Testis (tissue), 2 donors: ENCODE data around the gene AVPI1.

ENCODE experiments used
- CTCF ChIP-seq, 3 experiments: fragments of 450-650 bp in 2 of 3; fragments of 200-600 bp in 1 of 3; sonication (generic) in 1 of 3; IDR thresholded peaks; one replicate each; pipeline ENCODE4 v1.5.1; 2016 to 2019; ENCODE audit warnings: antibody characterized with exemption in 3 of 3, mild to moderate bottlenecking in 2 of 3, moderate library complexity in 1 of 3
- POLR2A ChIP-seq: fragments of 450-650 bp; IDR thresholded peaks from one replicate; pipeline ENCODE4 v1.6.1; 2017; ENCODE audit warnings: antibody characterized with exemption, mild to moderate bottlenecking, moderate library complexity

- TF ChIP-seq POLR2A (no peak), CTCF (IDR thresholded peaks at IDR 0.05) (no peak)
Measured at GRCh38 chr10:97684866-97685394, 2.1 kb downstream of the AVPI1 start.
